ENCODE measurements around the gene CARMIL1. TPM values are rescaled to one million over a fixed set of nuclear protein-coding genes. Genes with fewer than 3 reads are reported as not detected.

The CARMIL1 gene
- total and polyA plus RNA-seq, 8 donors, result 5.9 to 9.4 (median 7.8) TPM

- Histone ChIP-seq H3K4me3 (no peak overlapping the region), H3K9me3 (no peaks in the 10 kb centered on the region), H3K4me1 (no peaks in the 10 kb centered on the region), H3K27ac (no peak overlapping the region), H3K27me3 (no peaks in the 10 kb centered on the region), H3K36me3 (no peaks in the 10 kb centered on the region)
- FAIRE-seq (no peak), ATAC-seq (no peak), DNase-seq (no peak)
- 80 to 87% methylated on average over 2 of the region's 2 CpGs for WGBS, 2 donors
- no peak for TF ChIP-seq CTCF (IDR thresholded peaks at IDR 0.05)
- intact Hi-C loops (cut with DNase I), result no loop called here
Observed at GRCh38 chr6:25392372-25392771, 113.2 kb downstream of the CARMIL1 start.

- Histone ChIP-seq H3K4me3 (no peak overlapping the region), H3K27ac (no peak overlapping the region), H3K36me3 (no peaks in the 10 kb centered on the region), H3K27me3 (no peaks in the 10 kb centered on the region), H3K4me1 (no peaks in the 10 kb centered on the region), H3K9me3 (no peaks in the 10 kb centered on the region)
- WGBS, 2 donors, result 75 to 88% methylated on average over 5 of the region's 5 CpGs
- no peak for ATAC-seq
- TF ChIP-seq CTCF (IDR thresholded peaks at IDR 0.05), result no peak
- FAIRE-seq, result no peak
- intact Hi-C loops (cut with DNase I), result no loop called here
- DNase-seq, result no peak
Observed at GRCh38 chr6:25395731-25396130, 116.6 kb downstream of the CARMIL1 start.

- no peak for FAIRE-seq
- H3K9me3 ChIP-seq, result no peaks in the 10 kb centered on the region
- TF ChIP-seq CTCF (IDR thresholded peaks at IDR 0.05), result no peak
- intact Hi-C loops (cut with DNase I), result no loop called here
- H3K4me3 ChIP-seq, result no peak overlapping the region
- no peaks in the 10 kb centered on the region for H3K36me3 ChIP-seq
- no peak overlapping the region for H3K27ac ChIP-seq
- WGBS, 2 donors, result 92 to 93% methylated on average over 2 of the region's 2 CpGs
- no peak for ATAC-seq
- no peaks in the 10 kb centered on the region for H3K27me3 ChIP-seq
- DNase-seq, result no peak
- H3K4me1 ChIP-seq, result no peaks in the 10 kb centered on the region
Observed at GRCh38 chr6:25397406-25397805, 118.2 kb downstream of the CARMIL1 start.

- 97% methylated on average over 5 of the region's 5 CpGs for WGBS, 2 donors
- Histone ChIP-seq H3K4me3 (no peak overlapping the region), H3K27ac (no peak overlapping the region), H3K9me3 (no peaks in the 10 kb centered on the region), H3K36me3 (no peaks in the 10 kb centered on the region), H3K4me1 (no peaks in the 10 kb centered on the region), H3K27me3 (no peaks in the 10 kb centered on the region)
- TF ChIP-seq CTCF (IDR thresholded peaks at IDR 0.05), result no peak
- intact Hi-C loops (cut with DNase I), result no loop called here
- DNase-seq (no peak), ATAC-seq (no peak), FAIRE-seq (no peak)
Observed at GRCh38 chr6:25399885-25400284, 120.7 kb downstream of the CARMIL1 start.

GRCh38 chr6:25401711-25402110 is 122.5 kb downstream of the CARMIL1 start:
- intact Hi-C loops (cut with DNase I), result no loop called here
- Histone ChIP-seq H3K4me1 (peaks cover 0 to 7% (median 0%) of the 10 kb centered on the region in 3 donors), H3K27ac (no peak overlapping the region), H3K9me3 (no peaks in the 10 kb centered on the region), H3K4me3 (no peak overlapping the region), H3K36me3 (no peaks in the 10 kb centered on the region), H3K27me3 (no peaks in the 10 kb centered on the region)
- no peak for TF ChIP-seq CTCF (IDR thresholded peaks at IDR 0.05)
- DNase-seq (no peak), ATAC-seq (no peak), FAIRE-seq (no peak)
- WGBS, 2 donors, result 62 to 66% methylated on average over 5 of the region's 5 CpGs

Data from pancreas (tissue), 10 donors.